Measurements from ENCODE around the gene PLB1. TPM values are rescaled to one million over a fixed set of nuclear protein-coding genes. Genes with fewer than 3 reads are reported as not detected.
"Not testable (repeated sequence)": the region's sequence is repeated elsewhere in the genome, so short reads cannot be mapped to it uniquely, and the experiment has no call there.

Gene PLB1
- total RNA-seq, 1 experiment from 2014 or later: 1.4 TPM

DNA sequence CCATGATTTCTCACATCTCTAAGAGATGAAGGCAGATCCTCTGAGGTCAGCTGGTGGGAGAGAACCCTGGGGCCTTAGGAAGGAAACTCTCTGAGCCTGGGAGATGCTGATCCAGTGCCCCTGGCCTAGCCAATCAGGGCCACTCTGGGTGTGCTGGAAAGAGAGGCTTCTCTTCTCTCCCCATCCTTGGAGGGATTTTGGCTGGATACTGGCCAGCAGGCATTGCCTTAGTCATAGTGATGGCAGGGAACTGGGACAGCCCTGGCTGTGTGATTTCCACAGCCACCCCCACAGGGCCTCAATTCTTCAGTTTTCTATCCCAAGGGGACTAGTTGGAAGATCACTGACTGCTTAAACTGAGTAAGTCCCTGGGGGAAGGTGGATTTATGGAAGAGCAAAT lies 26.6 kb upstream of the PLB1 start:
- peak; percentile 39 for DNase-seq (ENCODE audit: low read depth)

DNA sequence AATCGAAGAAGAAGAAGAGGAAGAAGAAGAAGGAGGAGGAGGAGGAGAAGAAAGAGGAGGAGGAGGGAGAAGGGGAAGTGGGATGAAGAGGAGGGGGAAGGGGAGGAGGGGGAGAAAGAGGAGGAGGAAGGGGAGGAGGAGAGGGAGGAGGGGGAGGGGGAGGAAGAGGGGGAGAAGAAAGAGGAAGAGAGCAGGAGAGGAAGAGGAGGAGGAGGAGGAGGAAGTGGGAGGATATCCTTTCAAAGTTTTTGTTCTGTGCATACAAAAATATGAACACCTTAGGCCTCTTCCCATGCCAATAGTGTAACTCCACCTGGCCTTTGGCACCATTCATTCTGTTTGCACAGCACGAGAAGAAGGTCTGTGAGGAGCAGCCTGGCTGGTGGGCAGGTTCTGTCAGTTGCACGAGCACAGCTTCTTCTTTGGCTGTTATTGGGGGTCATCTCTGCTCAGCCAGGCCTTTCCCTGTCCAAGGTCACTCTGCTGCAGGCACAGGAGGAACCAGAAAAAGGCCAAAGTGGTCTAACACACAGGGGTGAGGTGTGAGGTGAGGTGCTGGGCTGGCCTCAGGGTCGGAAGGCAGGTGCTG lies 25.8 kb upstream of the PLB1 start:
- no peak for DNase-seq (ENCODE audit: low read depth)

DNA sequence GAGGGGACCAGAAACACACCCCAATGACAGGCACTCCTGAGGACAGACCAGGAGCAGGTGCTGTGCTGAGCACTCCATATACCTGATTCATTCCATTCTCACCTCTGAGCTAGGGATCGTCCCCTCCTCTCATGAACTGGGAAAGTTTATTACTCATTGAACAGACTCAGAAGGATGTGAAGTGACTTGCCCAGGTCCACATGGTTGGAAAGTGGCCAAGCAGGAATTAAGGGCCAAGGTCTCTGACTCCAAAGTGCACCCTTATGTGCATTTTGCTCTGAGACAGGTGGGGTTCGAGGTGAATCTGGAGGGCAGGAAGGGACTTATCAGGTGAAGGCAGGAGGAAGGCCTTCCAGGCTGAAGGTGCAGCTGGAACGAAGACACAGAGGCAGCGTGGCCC lies 25.1 kb upstream of the PLB1 start:
- DNase-seq (ENCODE audit: low read depth): no peak

DNA sequence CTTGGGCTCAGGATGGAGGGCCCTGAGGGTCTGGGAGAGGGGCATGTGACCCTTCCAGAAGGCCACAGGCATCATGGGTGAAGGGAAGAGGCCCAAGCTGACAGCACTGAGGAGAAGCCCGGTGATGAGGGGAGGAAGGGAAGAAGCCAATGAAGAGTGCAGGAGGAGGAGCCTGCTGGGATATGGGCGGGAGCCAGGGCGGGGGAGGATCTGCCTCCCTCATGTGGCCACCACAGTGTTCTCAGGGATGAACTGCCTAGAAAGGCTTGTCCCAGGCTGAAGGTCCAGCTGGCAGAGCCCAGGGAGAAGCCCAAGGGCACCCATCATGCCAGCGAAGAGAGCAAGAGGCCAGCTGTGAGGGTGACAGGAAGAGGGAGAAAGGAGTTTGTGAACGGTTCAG lies 24.6 kb upstream of the PLB1 start:
- DNase-seq (ENCODE audit: low read depth): no peak

DNA sequence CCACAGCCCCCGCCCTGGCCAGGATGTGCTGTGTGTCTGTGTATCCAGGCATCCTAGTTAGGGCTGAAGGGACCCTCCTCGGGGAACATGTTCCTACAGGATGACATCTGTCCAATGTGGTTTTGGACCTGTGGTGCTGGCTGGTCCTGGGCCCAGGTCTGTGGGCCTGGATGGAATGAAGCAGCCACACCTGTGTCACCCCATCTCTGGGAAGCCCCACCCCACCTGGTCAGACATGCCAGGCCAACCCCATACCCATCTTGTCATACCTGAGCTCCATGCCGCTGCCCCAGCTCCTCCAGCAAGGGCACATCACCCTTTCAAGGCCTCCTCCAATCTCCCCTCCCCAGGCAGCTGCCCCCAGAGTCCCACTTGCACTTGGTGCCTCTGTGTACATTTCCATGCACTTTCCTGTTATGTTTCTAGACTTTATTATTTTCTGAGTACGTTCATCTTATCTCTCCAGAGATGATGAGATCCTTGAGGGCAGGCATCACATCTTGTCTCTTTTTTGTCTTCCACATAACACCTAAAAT lies 24.1 kb upstream of the PLB1 start:
- DNase-seq (ENCODE audit: low read depth): no peak

DNA sequence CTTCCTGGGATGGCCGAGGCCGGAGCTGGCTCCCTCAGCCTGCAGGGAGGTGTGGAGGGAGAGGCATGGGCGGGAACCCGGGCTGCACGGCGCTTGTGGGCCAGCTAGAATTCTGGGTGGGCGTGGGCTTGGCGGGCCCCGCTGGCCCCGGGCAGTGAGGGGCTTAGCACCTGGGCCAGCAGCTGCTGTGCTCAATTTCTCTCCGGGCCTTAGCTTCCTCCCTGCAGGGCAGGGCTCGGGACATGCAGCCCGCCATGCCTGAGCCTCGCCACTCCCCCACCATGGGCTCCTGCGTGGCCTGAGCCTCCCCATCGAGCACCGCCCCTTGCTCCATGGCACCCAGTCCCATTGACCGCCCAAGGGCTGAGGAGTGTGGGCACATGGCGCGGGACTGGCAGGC lies 23.2 kb upstream of the PLB1 start:
- not testable (repeated sequence) for DNase-seq (ENCODE audit: low read depth)

DNA sequence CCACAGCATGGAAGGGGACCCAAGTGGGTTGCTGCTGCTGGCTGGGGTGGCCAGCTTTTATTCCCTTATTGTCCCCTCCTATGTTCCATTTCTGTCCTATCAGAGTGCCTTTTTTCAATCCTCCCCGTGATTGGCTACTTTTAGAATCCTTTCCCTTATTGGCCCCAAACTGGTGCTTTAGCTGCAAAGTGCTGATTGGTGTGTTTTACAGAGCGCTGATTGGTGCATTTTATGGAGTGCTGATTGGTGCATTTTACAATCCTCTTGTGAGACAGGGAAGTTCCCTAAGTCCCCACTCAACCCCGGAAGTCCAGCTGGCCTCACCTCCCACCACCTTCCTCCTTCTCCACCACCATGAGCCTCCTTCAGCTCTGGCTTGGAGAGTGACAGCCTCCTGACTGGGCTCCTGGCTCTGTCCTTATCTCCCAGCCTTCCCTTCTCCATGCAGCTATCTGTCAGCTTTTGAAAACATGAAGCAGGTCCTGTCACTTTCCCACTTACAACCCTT lies 20.7 kb upstream of the PLB1 start:
- no peak for DNase-seq (ENCODE audit: low read depth)

DNA sequence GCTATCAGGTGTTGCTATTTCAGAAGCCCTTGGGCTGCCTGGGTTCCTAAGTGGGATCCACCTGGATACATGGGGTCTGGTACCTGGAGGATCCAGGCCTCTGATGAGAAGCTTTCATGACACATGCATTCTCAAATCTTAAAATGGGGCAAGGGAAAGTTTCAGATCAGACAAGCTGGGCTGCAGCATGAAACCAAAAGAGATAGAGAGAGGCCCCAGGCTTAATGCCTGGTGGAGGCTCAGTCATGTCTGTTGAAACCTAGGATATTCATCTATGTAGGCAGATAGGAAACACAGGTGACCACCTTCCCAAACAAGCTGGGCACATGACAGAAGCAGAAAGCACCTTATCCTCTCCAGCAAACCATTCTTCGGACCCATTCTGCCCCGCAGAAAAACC lies 18.8 kb upstream of the PLB1 start:
- no peak for DNase-seq (ENCODE audit: low read depth)

DNA sequence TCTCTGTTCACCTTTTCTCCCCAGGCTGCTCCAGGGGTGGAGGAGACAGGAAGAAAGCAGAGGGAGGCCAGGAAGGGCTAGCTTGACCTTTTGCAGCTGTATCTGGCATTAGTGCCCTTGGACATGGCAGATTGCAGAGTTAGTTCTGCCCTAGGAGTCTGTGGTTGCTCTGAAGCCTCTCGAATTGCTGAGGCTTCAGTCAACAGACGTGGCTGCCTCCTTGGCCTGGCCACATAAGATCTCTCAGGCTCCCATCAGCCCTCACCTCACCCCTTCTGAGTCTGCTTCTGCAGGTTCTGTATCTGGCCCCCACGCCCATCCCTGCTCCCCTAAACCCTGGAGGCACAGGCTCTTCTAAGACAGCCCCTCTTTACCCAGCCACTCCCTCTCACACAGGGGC lies 18.2 kb upstream of the PLB1 start:
- no peak for DNase-seq (ENCODE audit: low read depth)

DNA sequence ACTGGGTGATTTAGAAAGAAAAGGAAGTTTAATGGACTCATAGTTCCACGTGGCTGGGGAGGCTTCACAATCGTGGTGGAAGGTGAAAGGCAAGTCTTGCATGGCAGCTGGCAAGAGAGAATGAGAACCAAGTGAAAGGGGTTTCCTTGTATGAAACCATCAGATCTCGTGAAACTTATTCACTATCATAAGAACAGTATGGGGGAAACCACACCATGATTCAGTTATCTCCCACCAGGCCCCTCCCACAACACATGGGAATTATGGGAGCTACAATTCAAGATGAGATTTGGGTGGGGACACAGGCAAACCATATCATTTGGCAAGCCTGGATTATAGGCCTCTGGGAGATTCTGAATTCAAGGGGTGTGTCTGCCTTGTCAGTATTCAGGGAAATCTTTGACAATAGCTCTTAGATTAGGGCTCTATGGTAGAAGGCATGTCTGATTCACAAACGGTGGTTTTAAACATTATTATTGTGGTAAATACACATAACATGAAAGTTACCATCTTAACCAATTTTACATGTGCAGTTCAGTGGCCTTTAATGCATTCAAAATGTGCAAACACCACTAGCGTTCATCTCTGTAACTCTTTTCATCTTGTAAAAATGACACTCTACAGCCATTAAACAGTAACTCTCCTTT lies 15.3 kb upstream of the PLB1 start:
- DNase-seq (ENCODE audit: low read depth): no peak

DNA sequence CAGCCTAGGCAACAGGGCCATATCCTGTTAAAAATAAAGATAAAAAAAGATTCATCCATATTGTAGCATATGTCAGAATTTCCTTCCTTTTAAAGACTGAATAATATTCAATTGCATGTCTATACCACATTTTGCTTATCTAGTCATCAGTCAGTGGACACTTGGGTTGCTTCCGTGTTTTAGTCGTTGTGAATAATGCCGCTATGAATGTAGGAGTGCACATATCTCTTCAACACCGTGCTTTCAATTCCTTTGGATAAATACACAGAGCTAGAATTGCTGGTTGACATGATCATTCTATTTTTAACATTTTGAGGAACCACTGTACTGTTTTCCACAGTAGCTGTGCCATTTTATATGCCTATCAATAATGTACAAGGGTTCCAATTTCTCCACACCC lies 14.0 kb upstream of the PLB1 start:
- no peak for DNase-seq (ENCODE audit: low read depth)

DNA sequence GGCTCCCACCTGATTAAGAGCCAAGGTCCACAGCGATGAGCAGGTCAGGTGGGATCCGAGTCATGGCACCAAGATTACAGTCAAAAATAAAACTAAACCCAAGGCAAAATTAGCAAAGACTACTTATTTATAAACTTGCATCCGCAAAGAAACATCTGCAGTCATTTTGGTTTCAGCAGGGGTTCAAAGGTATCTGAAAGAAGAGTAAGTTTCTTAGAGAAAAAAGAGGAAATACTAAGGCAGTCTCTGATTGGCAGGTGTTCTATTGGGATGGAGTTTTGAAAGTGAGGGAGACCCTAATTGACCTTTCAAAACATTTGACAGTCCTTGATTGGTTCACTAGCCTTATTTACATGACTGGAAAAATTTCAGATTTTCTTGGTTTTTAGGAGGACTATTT lies 11.0 kb upstream of the PLB1 start:
- DNase-seq (ENCODE audit: low read depth): no peak

DNA sequence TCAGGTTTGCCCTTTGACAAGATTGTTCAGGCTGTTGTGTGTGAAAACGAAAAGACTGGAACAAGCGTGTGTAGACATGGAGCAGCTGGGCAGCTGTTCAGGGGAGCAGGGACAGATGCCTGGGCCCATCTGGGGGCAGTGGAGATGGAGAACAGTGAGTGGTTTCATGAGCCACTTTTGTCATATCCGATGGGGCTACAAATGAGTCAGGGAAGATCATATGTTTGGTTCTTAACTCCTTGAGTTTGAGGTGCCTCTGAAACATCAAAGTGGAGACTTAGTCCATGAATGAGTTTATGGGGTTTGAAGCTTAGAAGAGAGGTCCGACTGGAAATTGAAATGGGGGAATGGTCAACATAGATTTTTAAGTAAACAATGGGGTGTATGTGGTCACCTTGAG lies 9.3 kb upstream of the PLB1 start:
- no peak for DNase-seq (ENCODE audit: low read depth)

DNA sequence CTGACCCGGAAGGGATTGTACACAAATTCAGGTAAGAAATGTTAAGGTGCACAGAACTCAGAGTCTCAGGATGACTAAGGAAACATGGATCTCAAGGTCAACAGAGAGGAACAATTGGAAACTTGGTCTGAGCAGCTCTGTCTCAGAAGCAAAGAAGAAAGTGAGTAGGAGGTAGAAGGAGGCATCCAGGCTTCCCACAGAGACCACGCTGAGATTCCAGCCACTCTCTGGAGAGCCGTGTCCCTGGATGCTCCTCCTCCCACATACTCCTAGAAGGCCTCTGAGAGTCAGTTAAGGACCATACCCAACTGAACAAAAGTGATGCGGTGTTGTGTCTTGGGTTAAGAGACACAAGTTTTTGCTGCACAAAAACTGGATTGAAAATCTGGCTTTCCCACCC lies 8.6 kb upstream of the PLB1 start:
- no peak for DNase-seq (ENCODE audit: low read depth)

DNA sequence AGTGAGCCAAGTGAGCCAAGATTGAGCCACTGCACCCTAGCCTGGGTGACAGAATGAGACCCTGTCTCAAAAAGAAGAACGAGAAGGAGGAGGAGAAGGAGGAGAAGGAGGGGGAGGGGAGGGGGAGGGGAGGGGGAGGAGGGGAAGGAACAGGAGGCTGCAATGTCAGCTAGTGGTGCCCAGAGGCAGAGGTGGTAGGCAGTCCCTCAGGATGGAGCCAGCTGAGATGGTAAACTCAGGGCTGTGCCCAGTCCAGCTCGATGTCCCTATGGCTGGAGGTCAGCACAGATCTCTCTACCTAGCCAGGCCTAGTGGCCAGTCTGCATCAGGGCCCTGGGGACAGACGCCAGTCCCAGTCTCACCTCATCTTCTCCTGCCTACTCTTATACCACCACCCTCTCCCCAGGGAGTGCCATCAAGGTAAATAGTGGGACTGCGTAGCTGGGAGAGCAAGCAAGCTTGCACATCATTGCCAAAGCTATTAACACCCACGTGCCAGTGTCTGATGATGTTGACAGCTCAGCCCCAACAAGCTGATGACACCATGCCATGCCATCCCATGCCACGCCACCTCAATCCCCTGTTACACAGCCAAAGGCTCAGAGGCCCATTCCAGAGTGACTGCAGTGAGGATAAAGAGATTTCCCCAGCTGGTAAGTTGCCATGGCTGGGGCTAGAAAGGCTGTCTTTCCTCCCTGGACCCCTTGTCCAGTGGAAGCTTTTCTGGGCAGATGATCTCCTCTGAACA lies 7.6 kb upstream of the PLB1 start:
- DNase-seq (ENCODE audit: low read depth): no peak

DNA sequence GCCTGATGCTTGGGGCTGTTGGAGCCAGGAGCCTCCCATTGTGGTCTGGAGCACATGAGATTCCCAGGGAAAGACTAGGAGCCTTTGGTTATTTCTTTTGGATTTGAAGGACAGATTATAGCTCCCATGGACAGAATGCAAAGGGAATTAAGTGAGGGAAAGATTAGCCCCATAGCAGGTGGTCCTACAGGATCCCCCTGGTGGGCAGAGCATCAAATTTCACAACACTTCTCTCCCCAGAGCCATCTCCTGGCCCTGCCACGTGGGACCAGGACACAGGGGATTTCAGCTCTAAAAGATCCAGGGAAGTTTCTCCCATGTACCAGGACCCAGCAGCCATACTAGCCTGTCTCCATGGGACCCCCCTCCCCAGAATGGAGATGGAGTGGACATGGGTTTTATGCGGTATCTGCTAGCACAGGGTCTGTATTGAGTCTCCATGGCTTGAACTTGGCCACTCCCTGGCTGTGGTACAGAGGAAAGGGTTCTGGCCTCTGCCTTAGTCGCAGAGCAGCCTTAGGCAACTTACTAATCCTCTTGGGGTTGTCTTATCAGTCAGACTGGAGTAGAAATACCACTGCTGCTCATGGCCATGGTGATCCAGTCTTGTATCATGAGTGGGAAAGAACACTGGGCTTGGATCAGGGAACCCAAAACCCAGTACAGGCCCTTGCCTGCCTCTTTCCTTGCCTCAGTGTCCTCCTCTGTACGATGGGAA lies 6.8 kb upstream of the PLB1 start:
- DNase-seq (ENCODE audit: low read depth): no peak

DNA sequence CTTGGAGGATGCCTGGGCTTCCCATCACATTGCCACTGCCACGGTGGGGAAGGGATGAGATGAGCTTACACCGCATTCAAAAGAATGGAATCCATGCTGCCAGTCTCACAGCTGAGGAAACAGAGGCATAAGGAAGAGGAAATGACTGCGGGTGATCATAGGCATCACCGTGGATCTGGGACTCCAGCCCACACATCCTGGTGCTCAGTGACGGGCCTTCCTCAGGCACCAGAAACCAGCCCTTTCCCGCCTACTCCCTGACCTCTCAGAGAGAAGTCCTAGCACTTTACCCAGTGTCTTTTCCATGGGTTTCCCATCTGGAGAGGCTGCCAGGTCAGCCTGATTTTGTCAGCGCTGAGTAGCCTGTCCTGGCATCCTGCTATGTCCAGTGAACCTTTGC lies 5.3 kb upstream of the PLB1 start:
- no peak for DNase-seq (ENCODE audit: low read depth)

DNA sequence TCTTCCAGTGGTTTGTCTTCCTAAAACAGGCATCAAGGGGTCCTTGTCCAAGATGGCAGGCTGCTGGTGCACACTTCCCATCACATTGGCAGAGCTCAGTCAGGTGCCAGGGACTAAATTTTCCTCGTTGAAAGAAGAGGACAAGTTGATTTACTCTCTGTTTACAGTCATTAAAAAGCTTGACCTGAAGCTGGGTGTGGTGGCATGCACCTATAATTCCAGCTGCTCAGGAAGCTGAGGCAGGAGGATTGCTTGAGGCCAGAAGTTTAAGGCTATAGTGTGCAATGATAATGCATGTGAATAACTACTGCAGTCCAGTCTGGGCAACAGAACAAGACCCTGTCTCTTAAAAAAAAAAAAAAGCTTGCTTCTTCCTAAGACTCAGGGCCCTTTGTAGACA lies 3.6 kb upstream of the PLB1 start:
- no peak for DNase-seq (ENCODE audit: low read depth)

DNA sequence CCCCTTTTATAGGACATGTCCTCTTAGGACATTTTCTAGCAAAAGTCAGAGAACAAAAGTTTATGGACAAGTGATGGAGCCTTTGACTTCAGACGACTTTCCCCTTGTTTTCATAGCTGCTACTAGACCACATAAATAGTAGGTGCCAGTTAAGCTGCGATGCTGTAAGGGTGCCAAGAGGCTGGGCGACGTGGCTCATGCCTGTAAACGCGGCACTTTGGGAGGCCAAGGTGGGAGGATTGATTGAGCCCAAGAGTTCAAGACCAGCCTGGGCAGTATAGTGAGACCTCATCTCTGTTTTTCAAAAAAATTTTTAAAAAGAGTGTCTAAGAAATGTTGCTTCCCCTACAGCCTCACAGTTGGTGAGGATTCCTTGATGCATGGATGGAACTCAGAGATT lies 2.2 kb upstream of the PLB1 start:
- no peak for DNase-seq (ENCODE audit: low read depth)

DNA sequence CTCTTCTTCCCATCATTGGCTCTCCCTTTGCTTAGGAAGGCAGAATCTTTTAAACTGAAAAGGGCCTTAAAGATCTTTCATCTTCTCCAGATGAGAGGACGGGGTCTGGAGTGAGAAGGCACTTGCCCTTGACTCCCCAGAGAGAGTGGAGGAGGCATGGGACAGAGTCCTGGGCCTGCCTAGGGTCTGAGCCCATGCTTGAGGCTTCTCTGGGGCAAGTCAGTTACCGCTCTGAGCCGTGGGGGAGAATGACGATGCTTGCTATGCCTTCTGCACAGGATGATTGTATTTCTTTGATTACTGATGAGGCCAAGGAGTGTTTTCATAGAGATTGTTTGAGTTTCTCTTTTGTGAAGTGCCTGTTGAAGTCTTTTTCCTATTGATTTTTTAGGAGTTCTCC lies 921 bp downstream of the PLB1 start:
- DNase-seq (ENCODE audit: low read depth): no peak

DNA sequence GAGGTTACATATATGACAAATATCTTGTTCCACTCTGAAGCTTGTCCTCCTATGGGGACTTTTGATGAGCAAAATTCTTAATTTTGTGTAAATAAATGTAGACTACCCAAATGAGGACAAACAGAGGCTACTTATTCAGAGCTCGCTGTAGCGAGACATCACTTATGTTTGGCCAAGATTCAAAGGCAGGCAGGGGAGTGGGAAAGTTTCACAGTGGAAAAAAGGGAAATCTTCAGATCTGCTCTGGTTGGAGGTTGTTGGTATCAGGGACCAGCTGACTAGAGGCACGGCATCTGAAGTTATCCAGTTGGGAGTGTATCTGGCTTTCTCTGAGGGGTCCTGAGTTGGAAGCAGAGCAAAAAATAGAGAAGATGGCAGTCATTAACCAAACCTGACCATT lies 1.3 kb downstream of the PLB1 start:
- DNase-seq (ENCODE audit: low read depth): no peak

DNA sequence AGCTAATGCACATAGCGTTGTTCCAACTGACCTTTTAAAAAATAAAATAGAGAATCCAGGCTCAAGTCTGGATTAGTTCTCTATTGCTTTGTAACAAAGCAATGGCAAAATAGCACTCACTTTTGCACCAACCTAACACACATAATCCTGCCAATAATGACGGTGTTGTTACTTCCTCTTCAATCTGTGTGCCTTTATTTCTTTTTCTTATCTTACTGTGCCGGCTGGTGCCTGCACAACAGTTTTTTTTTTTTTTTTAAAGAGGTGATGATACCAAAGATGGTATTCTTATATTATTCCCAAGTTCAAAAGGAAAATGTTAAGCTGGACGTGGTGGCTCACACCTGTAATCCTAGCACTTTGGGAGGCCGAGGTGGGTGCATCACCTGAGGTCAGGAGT lies 3.4 kb downstream of the PLB1 start:
- DNase-seq (ENCODE audit: low read depth): no peak
